ENCODE results near the gene EEF2K. TPM values are rescaled to one million over a fixed set of nuclear protein-coding genes. Genes with fewer than 3 reads are reported as not detected.

Gene EEF2K
- total and polyA plus RNA-seq, 2 of the 13 experiments (the other 11 are each of a cell fraction or from before 2014, with no cell fraction given) = 22.0 to 23.8 TPM

DNA sequence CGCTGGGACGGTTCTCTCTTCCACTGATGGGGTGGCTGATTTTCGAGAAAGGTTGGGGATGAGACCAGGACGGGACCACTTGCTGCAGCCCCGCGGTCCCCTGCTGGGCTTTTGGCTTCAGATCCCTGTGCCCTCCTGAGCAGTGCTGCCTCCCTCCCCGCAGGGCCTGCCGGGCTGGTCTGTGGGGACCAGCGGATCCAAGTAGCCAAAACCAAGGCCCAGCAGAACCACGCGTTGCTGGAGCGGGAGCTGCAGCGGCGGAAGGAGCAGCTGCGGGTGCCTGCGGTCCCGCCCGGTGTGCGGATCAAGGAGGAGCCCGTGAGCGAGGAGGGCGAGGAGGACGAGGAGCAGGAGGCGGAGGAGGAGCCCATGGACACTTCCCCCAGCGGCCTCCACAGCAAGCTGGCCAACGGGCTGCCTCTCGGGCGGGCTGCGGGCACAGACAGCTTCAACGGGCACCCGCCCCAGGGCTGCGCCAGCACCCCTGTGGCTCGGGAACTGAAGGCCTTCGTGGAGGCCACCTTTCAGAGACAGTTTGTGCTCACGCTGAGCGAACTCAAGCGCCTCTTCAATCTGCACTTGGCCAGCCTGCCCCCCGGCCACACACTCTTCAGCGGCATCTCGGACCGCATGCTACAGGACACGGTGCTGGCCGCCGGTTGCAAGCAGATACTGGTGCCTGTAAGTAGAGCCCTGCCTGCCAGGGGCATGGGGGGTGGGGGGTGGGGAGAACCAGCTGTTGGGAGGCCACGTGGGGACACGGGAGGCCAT lies 119.7 kb downstream of the EEF2K start (continued):
- TF ChIP-seq, protein P1, sequence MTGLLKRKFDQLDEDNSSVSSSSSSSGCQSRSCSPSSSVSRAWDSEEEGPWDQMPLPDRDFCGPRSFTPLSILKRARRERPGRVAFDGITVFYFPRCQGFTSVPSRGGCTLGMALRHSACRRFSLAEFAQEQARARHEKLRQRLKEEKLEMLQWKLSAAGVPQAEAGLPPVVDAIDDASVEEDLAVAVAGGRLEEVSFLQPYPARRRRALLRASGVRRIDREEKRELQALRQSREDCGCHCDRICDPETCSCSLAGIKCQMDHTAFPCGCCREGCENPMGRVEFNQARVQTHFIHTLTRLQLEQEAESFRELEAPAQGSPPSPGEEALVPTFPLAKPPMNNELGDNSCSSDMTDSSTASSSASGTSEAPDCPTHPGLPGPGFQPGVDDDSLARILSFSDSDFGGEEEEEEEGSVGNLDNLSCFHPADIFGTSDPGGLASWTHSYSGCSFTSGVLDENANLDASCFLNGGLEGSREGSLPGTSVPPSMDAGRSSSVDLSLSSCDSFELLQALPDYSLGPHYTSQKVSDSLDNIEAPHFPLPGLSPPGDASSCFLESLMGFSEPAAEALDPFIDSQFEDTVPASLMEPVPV (CRISPR knock-in tag; IDR thresholded peaks at IDR 0.05) = no peak
- 0 out of 2 replicates have a peak, but pooled peaks have one; percentile 9 for TF ChIP-seq ZNF768 (CRISPR knock-in tag; IDR thresholded peaks at IDR 0.05)
- TF ChIP-seq IKZF1 (IDR thresholded peaks at IDR 0.05) = no peak
- no peak for TF ChIP-seq ZNF678 (CRISPR knock-in tag; IDR thresholded peaks at IDR 0.05)
- TF ChIP-seq, protein P2, sequence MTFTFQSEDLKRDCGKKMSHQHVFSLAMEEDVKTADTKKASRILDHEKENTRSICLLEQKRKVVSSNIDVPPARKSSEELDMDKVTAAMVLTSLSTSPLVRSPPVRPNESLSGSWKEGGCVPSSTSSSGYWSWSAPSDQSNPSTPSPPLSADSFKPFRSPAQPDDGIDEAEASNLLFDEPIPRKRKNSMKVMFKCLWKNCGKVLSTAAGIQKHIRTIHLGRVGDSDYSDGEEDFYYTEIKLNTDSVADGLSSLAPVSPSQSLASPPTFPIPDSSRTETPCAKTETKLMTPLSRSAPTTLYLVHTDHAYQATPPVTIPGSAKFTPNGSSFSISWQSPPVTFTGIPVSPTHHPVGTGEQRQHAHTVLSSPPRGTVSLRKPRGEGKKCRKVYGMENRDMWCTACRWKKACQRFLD (CRISPR knock-in tag; IDR thresholded peaks at IDR 0.05; ENCODE audit: borderline replicate concordance) = no peak
- TF ChIP-seq ZBTB7A (CRISPR knock-in tag; IDR thresholded peaks at IDR 0.05) = no peak
- TF ChIP-seq SOX13 (IDR thresholded peaks at IDR 0.05) = no peak
- TF ChIP-seq SOX13 (CRISPR knock-in tag; conservative IDR thresholded peaks at IDR 0.05 in 1 of 2, IDR thresholded peaks at IDR 0.05 in 1 of 2) = no peak
- TF ChIP-seq, protein P3, sequence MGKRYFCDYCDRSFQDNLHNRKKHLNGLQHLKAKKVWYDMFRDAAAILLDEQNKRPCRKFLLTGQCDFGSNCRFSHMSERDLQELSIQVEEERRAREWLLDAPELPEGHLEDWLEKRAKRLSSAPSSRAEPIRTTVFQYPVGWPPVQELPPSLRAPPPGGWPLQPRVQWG (CRISPR knock-in tag; IDR thresholded peaks at IDR 0.05; ENCODE audit: borderline replicate concordance, low read depth) = no peak
- TF ChIP-seq, protein P4, sequence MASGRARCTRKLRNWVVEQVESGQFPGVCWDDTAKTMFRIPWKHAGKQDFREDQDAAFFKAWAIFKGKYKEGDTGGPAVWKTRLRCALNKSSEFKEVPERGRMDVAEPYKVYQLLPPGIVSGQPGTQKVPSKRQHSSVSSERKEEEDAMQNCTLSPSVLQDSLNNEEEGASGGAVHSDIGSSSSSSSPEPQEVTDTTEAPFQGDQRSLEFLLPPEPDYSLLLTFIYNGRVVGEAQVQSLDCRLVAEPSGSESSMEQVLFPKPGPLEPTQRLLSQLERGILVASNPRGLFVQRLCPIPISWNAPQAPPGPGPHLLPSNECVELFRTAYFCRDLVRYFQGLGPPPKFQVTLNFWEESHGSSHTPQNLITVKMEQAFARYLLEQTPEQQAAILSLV (CRISPR knock-in tag; IDR thresholded peaks at IDR 0.05; ENCODE audit: borderline replicate concordance) = no peak
- TF ChIP-seq POLR2G (IDR thresholded peaks at IDR 0.05; ENCODE audit: low read depth, low read length) = peak; percentile 20; the same call in 1 of the 2 replicates
- no peak for TF ChIP-seq ZFP36L1 (CRISPR knock-in tag; IDR thresholded peaks at IDR 0.05)
- TF ChIP-seq FOXP1 (IDR thresholded peaks at IDR 0.05) = no peak
- no peak for TF ChIP-seq FOXP1 (CRISPR knock-in tag; IDR thresholded peaks at IDR 0.05)
- TF ChIP-seq, protein P5, sequence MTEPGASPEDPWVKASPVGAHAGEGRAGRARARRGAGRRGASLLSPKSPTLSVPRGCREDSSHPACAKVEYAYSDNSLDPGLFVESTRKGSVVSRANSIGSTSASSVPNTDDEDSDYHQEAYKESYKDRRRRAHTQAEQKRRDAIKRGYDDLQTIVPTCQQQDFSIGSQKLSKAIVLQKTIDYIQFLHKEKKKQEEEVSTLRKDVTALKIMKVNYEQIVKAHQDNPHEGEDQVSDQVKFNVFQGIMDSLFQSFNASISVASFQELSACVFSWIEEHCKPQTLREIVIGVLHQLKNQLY (CRISPR knock-in tag; IDR thresholded peaks at IDR 0.05) = no peak
- no peak for TF ChIP-seq HES4 (CRISPR knock-in tag; IDR thresholded peaks at IDR 0.05; ENCODE audit: borderline replicate concordance)
- TF ChIP-seq, protein P6, sequence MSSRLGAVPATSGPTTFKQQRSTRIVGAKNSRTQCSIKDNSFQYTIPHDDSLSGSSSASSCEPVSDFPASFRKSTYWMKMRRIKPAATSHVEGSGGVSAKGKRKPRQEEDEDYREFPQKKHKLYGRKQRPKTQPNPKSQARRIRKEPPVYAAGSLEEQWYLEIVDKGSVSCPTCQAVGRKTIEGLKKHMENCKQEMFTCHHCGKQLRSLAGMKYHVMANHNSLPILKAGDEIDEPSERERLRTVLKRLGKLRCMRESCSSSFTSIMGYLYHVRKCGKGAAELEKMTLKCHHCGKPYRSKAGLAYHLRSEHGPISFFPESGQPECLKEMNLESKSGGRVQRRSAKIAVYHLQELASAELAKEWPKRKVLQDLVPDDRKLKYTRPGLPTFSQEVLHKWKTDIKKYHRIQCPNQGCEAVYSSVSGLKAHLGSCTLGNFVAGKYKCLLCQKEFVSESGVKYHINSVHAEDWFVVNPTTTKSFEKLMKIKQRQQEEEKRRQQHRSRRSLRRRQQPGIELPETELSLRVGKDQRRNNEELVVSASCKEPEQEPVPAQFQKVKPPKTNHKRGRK (CRISPR knock-in tag; IDR thresholded peaks at IDR 0.05) = no peak

Measured in HepG2 (cell line).